K562 (cell line): ENCODE data around the gene DSCAM. TPM values are rescaled to one million over a fixed set of nuclear protein-coding genes. Genes with fewer than 3 reads are reported as not detected.

Experiments
- ATAC-seq: fragments of 200-7000 bp; cut with Tn5 transposase; 3 replicates; pipeline ENCODE4 v1.9.1; 2020; ENCODE audit warnings: moderate library complexity
- BruUV-seq: library from RNA; stranded (reverse); fragments of 400-500 nt; replicated peaks from 2 replicates; lab custom pipeline; 2021; lab: Mats Ljungman, UMichigan
- CTCF ChIA-PET: fragments of 300-600 bp; formaldehyde crosslinking; extraction: SDS; loops from one replicate; lab custom pipeline; 2021; ENCODE audit warnings: low intra/inter-chr PET ratio; lab: Yijun Ruan, JAX
- POLR2A ChIA-PET: fragments of 300-600, 350-650 bp; sonication (Branson Sonifier 250); formaldehyde crosslinking; extraction: SDS; loops from one replicate; lab custom pipeline; 2021; ENCODE audit warnings: antibody characterized with exemption, inconsistent platforms; lab: Yijun Ruan, JAX
- DNase-seq, 4 experiments: peaks; one replicate each; pipeline versions ENCODE4 v3.0.0 to v3.0.0-alpha.2; 2011 to 2018; ENCODE audit warnings: low spot score in 3 of 4, mixed read lengths in 3 of 4; ENCODE audit errors: extremely low read depth in 1 of 4
- FAIRE-seq: peaks from 2 replicates; lab custom pipeline; 2011; peaks lifted over from hg19 to GRCh38; lab: Jason Lieb, UNC
- H2AFZ ChIP-seq: 2 replicates; pipeline ENCODE4 v1.6.0; 2011; ENCODE audit warnings: low read depth, low read length, control low read depth, inconsistent platforms
- H3K27ac ChIP-seq: fragments of 200-600 bp; 3 replicates; pipeline ENCODE4 v1.8.0; 2011; ENCODE audit warnings: low read depth, mild to moderate bottlenecking, control low read depth, inconsistent platforms, low read length, moderate library complexity, mixed read lengths; ENCODE audit errors: extremely low read depth
- H3K27me3 ChIP-seq, 2 experiments: fragments of 300-600 bp in 1 of 2; 2 replicates in 1 of 2; 3 replicates in 1 of 2; pipeline versions ENCODE4 v1.6.0 to v1.8.0; 2011; ENCODE audit warnings: inconsistent platforms in 2 of 2, low read length in 2 of 2, mild to moderate bottlenecking in 1 of 2, mixed read lengths in 1 of 2, moderate library complexity in 1 of 2; ENCODE audit not compliant: control insufficient read depth in 2 of 2, insufficient read depth in 2 of 2
- H3K36me3 ChIP-seq: fragments of 300-600 bp; 3 replicates; pipeline ENCODE4 v1.8.0; 2011; ENCODE audit warnings: mild to moderate bottlenecking, low read length, inconsistent platforms; ENCODE audit not compliant: control insufficient read depth, insufficient read depth
- H3K4me1 ChIP-seq, 2 experiments: fragments of 200-600 bp in 1 of 2; replicated peaks in 1 of 2; 2 replicates in 1 of 2; 3 replicates in 1 of 2; pipeline versions ENCODE4 v1.5.1 to v1.8.0; 2011; ENCODE audit warnings: inconsistent platforms in 2 of 2, low read length in 2 of 2, mild to moderate bottlenecking in 1 of 2, mixed read lengths in 1 of 2, moderate library complexity in 1 of 2; ENCODE audit not compliant: control insufficient read depth in 2 of 2, insufficient read depth in 2 of 2
- H3K4me2 ChIP-seq: 2 replicates; pipeline ENCODE4 v1.6.1; 2011; ENCODE audit warnings: low read length, control low read depth, inconsistent platforms, mixed read lengths; ENCODE audit not compliant: insufficient read depth
- H3K4me3 ChIP-seq: fragments of 200-600 bp; sonication (generic), shearing (Covaris generic); 2 replicates; pipeline ENCODE4 v1.5.1; 2016; ENCODE audit warnings: control low read depth, inconsistent platforms
- H3K79me2 ChIP-seq: fragments of 200-600 bp; 3 replicates; pipeline ENCODE4 v1.8.0; 2011; ENCODE audit warnings: low read length, inconsistent platforms; ENCODE audit not compliant: control insufficient read depth, insufficient read depth
- H3K9ac ChIP-seq, 2 experiments: 2 replicates each; pipeline versions ENCODE4 v1.6.0 to v1.6.1; 2011; ENCODE audit warnings: low read depth in 2 of 2, low read length in 2 of 2, control low read depth in 1 of 2, inconsistent platforms in 1 of 2, mild to moderate bottlenecking in 1 of 2, mixed read lengths in 1 of 2; ENCODE audit not compliant: insufficient read depth in 1 of 2
- H3K9me1 ChIP-seq: one replicate; pipeline ENCODE4 v1.6.0; 2011; ENCODE audit warnings: inconsistent platforms, mild to moderate bottlenecking, low read length, moderate library complexity; ENCODE audit not compliant: control insufficient read depth, insufficient read depth
- H3K9me3 ChIP-seq: replicated peaks from 2 replicates; pipeline ENCODE4 v1.5.1; 2011; ENCODE audit warnings: low read depth, low read length, inconsistent platforms; ENCODE audit not compliant: control insufficient read depth, insufficient read depth
- H4K20me1 ChIP-seq: replicated peaks from 2 replicates; pipeline ENCODE4 v1.6.1; 2011; ENCODE audit warnings: low read length, inconsistent platforms, mixed read lengths; ENCODE audit not compliant: control insufficient read depth, insufficient read depth
- ADNP ChIP-seq: fragments of 200-800 bp; sonication (Bioruptor generic); IDR thresholded peaks from 2 replicates; pipeline ENCODE4 v1.6.1; 2016; ENCODE audit warnings: missing genetic modification characterization, missing compliant biosample characterization
- C11orf30 ChIP-seq: fragments of 450-650 bp; IDR thresholded peaks from 2 replicates; pipeline ENCODE4 v1.6.1; 2016; ENCODE audit warnings: low read depth, mild to moderate bottlenecking
- FOXJ2 ChIP-seq: fragments of 200-800 bp; sonication (Bioruptor generic); IDR thresholded peaks from 2 replicates; pipeline ENCODE4 v1.6.1; 2016; ENCODE audit warnings: missing genetic modification characterization, missing compliant biosample characterization
- FOXJ3 ChIP-seq: sonication (generic); formaldehyde crosslinking; IDR thresholded peaks from 2 replicates; pipeline ENCODE4 v1.4.0; 2020; ENCODE audit warnings: mild to moderate bottlenecking, missing genetic modification reagents
- KLF10 ChIP-seq: fragments of 250-450 bp; sonication (Bioruptor Pico); IDR thresholded peaks from 2 replicates; pipeline ENCODE4 v1.6.1; 2021; ENCODE audit warnings: matching md5 sums
- NBN ChIP-seq: fragments of 450-650 bp; IDR thresholded peaks from 2 replicates; pipeline ENCODE4 v1.6.1; 2016; ENCODE audit warnings: low read depth, mild to moderate bottlenecking
- PHF20 ChIP-seq: fragments of 450-650 bp; IDR thresholded peaks from 2 replicates; pipeline ENCODE4 v1.6.1; 2018; ENCODE audit not compliant: partially characterized antibody
- RUNX1 ChIP-seq: sonication (generic); IDR thresholded peaks from 2 replicates; pipeline ENCODE4 v1.6.1; 2016; ENCODE audit warnings: antibody characterized with exemption, low read depth
- TEAD1 ChIP-seq, 2 experiments: fragments of 450-650 bp in 1 of 2; sonication (generic) in 1 of 2; formaldehyde crosslinking; IDR thresholded peaks; 2 replicates each; pipeline versions ENCODE4 v1.4.0 to v1.8.0; 2020 to 2022; ENCODE audit warnings: mild to moderate bottlenecking in 2 of 2, missing genetic modification reagents in 1 of 2
- WGBS: fragments of 100-300 bp; shearing (Covaris generic); methylation state at CpG from one replicate; pipeline ENCODE4 v1.1.6; 2016; ENCODE audit warnings: low coverage, mixed read lengths; ENCODE audit not compliant: insufficient coverage; ENCODE audit errors: missing lambda C conversion rate; 5-methylcytosine and 5-hydroxymethylcytosine counted together
- in situ Hi-C: fragments of 300-500 bp; cut with MboI; formaldehyde crosslinking; loops from 4 replicates; pipeline ENCODE4 v1.15.0; 2018; ENCODE audit warnings: inconsistent platforms, mixed read lengths
- intact Hi-C: fragments of 100-400 bp; cut with micrococcal nuclease; formaldehyde crosslinking; loops from 2 replicates; pipeline ENCODE4 v1.14.2; 2022
- polyA plus RNA-seq, 8 experiments: library from polyadenylated mRNA; depleted of rRNA in 4 of 8; stranded (reverse) in 5 of 8; unstranded in 3 of 8; fragments of >200 nt; fragmentation: Nextera tagmentation in 2 of 8; fragmentation: Illumina TruSeq in 1 of 8; extraction: Ambion mirVana in 2 of 8; extraction: Trizol in 1 of 8; gene quantifications; 2 replicates each; pipeline versions ENCODE4 v1.2.1 to v1.2.3, GENCODE V29; 2011 to 2014; ENCODE audit warnings: inconsistent platforms in 1 of 8, missing spikeins in 1 of 8
- total RNA-seq, 7 experiments: library from RNA; depleted of rRNA in 6 of 7; stranded (reverse); fragments of >200 nt in 6 of 7; fragmentation: Illumina TruSeq in 2 of 7; extraction: Trizol in 2 of 7; gene quantifications; 2 replicates each; pipeline versions ENCODE4 v1.2.1 to v1.2.3, GENCODE V29; 2011 to 2021; ENCODE audit warnings: low replicate concordance in 1 of 7

Gene DSCAM
- total and polyA plus RNA-seq, 9 of the 15 experiments (the other 6 are each of a cell fraction or from before 2014, with no cell fraction given): not detected

- no peak for TF ChIP-seq KLF10
Observed at GRCh38 chr21:40047211-40047610, 799.7 kb downstream of the DSCAM start (continued).

- in situ Hi-C loops (no loop called here), intact Hi-C loops (no loop called here)
- CTCF ChIA-PET: interaction anchor here (0.5 kb wide), 1 partner anchor 35 kb away, joined by 3 read pairs; no protein-coding TSS in a partner anchor
- Histone ChIP-seq H3K27ac (no peak overlapping the region), H3K4me1 (no peaks in the 10 kb centered on the region), H3K4me2 (no peak overlapping the region), H4K20me1 (no peaks in the 10 kb centered on the region), H3K36me3 (no peaks in the 10 kb centered on the region), H3K9me3 (no peaks in the 10 kb centered on the region; the same call in 1 of the 2 replicates), H3K9ac (no peak overlapping the region), H3K4me3 (no peak overlapping the region), H3K27me3 (no peaks in the 10 kb centered on the region), H2AFZ (no peak overlapping the region), H3K9me1 (no peaks in the 10 kb centered on the region), H3K79me2 (no peaks in the 10 kb centered on the region)
- TF ChIP-seq FOXJ3: no peak
- no peak for TF ChIP-seq TEAD1 (CRISPR knock-in tag; IDR thresholded peaks at IDR 0.05)
- no peak for TF ChIP-seq RUNX1
- no peak for TF ChIP-seq NBN
- TF ChIP-seq FOXJ2: no peak
- no peak for TF ChIP-seq C11orf30
- TF ChIP-seq ADNP (tag): no peak
- TF ChIP-seq PHF20: no peak
- DNase-seq (no peak), FAIRE-seq (no peak), ATAC-seq (no peak)
- POLR2A ChIA-PET: no interaction called here
- BruUV-seq: no TSS peak
- WGBS: under 1% methylated on average over 12 of the region's 12 CpGs
Observed at GRCh38 chr21:40043866-40044265, 803.1 kb downstream of the DSCAM start.
